SU-DHL-6 (cell line): ENCODE data around the gene IPCEF1.

ENCODE experiments used
- H2AFZ ChIP-seq: fragments of 200-600 bp; sonication (generic); 2 replicates; pipeline ENCODE4 v1.6.1; 2014; ENCODE audit warnings: low read depth, mild to moderate bottlenecking, moderate library complexity, mixed read lengths, antibody characterized with exemption, low read length; ENCODE audit not compliant: severe bottlenecking
- H3F3A ChIP-seq: fragments of 200-600 bp; shearing (Covaris generic); 2 replicates; pipeline ENCODE4 v1.6.0; 2016; ENCODE audit warnings: antibody characterized with exemption, mild to moderate bottlenecking; ENCODE audit not compliant: insufficient read depth
- H3K27ac ChIP-seq: fragments of 200-600 bp; sonication (generic); 2 replicates; pipeline ENCODE4 v1.5.1; 2016; ENCODE audit warnings: low read depth, mild to moderate bottlenecking, low read length, moderate library complexity, mixed read lengths
- H3K27me3 ChIP-seq: fragments of 200-600 bp; sonication (generic), shearing (Covaris generic); 2 replicates; pipeline ENCODE4 v1.6.0; 2014; ENCODE audit warnings: mild to moderate bottlenecking, low read length
- H3K36me3 ChIP-seq: fragments of 200-600 bp; sonication (generic); 2 replicates; pipeline ENCODE4 v1.6.1; 2014; ENCODE audit warnings: mild to moderate bottlenecking, low read length, mixed read lengths
- H3K4me2 ChIP-seq: fragments of 300-600, 200-600 bp; shearing (Covaris generic), sonication (generic); 2 replicates; pipeline ENCODE4 v1.6.0; 2014; ENCODE audit warnings: low read length, low read depth, mild to moderate bottlenecking; ENCODE audit not compliant: poor library complexity, severe bottlenecking
- H3K4me3 ChIP-seq: fragments of 200-600 bp; sonication (generic); 2 replicates; pipeline ENCODE4 v1.5.1; 2014; ENCODE audit warnings: antibody characterized with exemption, low read length, mild to moderate bottlenecking, mixed read lengths; ENCODE audit not compliant: insufficient read depth, poor library complexity, severe bottlenecking
- H3K79me2 ChIP-seq: fragments of 200-600 bp; sonication (generic); 2 replicates; pipeline ENCODE4 v1.6.1; 2014; ENCODE audit warnings: mild to moderate bottlenecking, low read length, moderate library complexity; ENCODE audit not compliant: insufficient read depth
- H3K9ac ChIP-seq: fragments of 200-600 bp; sonication (generic); 2 replicates; pipeline ENCODE4 v1.7.0; 2014; ENCODE audit warnings: mild to moderate bottlenecking, low read length
- H3K9me2 ChIP-seq: fragments of 200-600 bp; sonication (generic); replicated peaks from 2 replicates; pipeline ENCODE4 v1.6.1; 2014; ENCODE audit warnings: low read length; ENCODE audit not compliant: insufficient read depth
- H3K9me3 ChIP-seq: fragments of 200-600 bp; sonication (generic); 2 replicates; pipeline ENCODE4 v1.6.1; 2014; ENCODE audit warnings: low read length, mixed read lengths; ENCODE audit not compliant: insufficient read depth
- H4K20me1 ChIP-seq: fragments of 200-600 bp; sonication (generic); 2 replicates; pipeline ENCODE4 v1.6.1; 2014; ENCODE audit warnings: low read depth, mild to moderate bottlenecking, antibody characterized with exemption, low read length, moderate library complexity, mixed read lengths
- EZH2phosphoT487 ChIP-seq: fragments of 200-600 bp; sonication (generic), shearing (Covaris generic); conservative IDR thresholded peaks from 2 replicates; pipeline ENCODE4 v1.6.1; 2018; ENCODE audit warnings: mild to moderate bottlenecking, antibody characterized with exemption, low read length, moderate library complexity, mixed read lengths
- TF ChIP-seq, protein P1 (sequence below): fragments of 200-600 bp; sonication (generic); IDR thresholded peaks from one replicate; pipeline ENCODE4 v1.5.1; 2017; ENCODE audit warnings: antibody characterized with exemption, mild to moderate bottlenecking, low read length, moderate library complexity; ENCODE audit not compliant: insufficient read depth, poor library complexity, severe bottlenecking

IPCEF1 gene, protein sequence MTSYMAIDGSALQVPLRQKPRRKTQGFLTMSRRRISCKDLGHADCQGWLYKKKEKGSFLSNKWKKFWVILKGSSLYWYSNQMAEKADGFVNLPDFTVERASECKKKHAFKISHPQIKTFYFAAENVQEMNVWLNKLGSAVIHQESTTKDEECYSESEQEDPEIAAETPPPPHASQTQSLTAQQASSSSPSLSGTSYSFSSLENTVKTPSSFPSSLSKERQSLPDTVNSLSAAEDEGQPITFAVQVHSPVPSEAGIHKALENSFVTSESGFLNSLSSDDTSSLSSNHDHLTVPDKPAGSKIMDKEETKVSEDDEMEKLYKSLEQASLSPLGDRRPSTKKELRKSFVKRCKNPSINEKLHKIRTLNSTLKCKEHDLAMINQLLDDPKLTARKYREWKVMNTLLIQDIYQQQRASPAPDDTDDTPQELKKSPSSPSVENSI

DNA sequence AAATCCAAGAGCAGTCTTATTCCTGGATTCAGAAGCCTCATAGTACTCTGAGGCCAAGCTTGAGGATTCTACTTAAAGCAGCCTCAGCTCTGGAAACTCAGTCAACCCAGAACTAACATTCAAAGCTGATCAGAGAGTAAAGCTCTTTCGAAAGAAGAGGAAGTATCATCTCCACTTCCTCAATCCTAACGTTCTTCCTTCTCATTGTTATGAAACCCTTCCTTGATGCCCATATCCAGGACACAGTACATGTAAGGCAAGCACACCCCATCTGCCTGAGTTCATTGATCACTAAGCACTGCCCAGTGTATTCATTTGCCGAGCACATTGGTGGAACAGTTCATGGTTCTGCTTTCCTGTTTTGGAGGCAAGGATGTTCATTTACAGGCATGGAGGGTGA is at the start of gene IPCEF1:
IPCEF1 (minus strand) TSS at position 114 of the 400 bp plus-strand sequence. CDS start 90,856 bp downstream, outside the sequence.
- H3F3A ChIP-seq = no peaks in the 10 kb centered on the region
- TF ChIP-seq, protein P1, sequence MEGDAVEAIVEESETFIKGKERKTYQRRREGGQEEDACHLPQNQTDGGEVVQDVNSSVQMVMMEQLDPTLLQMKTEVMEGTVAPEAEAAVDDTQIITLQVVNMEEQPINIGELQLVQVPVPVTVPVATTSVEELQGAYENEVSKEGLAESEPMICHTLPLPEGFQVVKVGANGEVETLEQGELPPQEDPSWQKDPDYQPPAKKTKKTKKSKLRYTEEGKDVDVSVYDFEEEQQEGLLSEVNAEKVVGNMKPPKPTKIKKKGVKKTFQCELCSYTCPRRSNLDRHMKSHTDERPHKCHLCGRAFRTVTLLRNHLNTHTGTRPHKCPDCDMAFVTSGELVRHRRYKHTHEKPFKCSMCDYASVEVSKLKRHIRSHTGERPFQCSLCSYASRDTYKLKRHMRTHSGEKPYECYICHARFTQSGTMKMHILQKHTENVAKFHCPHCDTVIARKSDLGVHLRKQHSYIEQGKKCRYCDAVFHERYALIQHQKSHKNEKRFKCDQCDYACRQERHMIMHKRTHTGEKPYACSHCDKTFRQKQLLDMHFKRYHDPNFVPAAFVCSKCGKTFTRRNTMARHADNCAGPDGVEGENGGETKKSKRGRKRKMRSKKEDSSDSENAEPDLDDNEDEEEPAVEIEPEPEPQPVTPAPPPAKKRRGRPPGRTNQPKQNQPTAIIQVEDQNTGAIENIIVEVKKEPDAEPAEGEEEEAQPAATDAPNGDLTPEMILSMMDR = no peak
- TF ChIP-seq EZH2phosphoT487 = no peak
- H3K9me2 ChIP-seq = no peaks in the 10 kb centered on the region
- H3K27me3 ChIP-seq = 0 out of 2 replicates have a peak, but pooled peaks cover 4% of the 10 kb centered on the region
- H3K4me3 ChIP-seq = no peak within 1 kb of the TSS
- H3K36me3 ChIP-seq = no peaks in the 10 kb centered on the region
- no peaks in the 10 kb centered on the region for H3K79me2 ChIP-seq
- no peak within 1 kb of the TSS for H3K27ac ChIP-seq
- no peaks in the 10 kb centered on the region for H3K9me3 ChIP-seq
- H3K9ac ChIP-seq = no peak within 1 kb of the TSS
- no peaks in the 10 kb centered on the region for H4K20me1 ChIP-seq
- H3K4me2 ChIP-seq = no peak within 1 kb of the TSS
- no peak within 1 kb of the TSS for H2AFZ ChIP-seq

DNA sequence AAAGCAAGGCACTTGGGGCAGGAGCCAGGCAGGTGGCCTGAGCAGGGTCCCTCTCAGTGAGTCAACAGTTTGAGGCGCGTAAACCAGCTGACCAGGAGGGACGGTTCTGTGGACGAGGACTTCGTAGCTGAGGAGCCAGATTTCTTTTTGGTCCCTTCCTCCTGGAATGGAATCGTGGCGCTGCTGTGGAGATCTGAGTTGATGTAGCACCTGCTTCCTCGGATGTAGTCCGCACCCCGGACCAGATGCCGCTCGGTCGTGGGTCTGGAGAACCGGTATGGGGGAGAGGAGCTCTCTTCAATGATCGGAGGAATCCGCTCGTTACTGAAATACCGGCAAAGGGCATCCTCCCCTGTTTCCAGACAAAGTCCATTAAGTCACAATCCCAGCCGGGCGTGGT is 49.7 kb upstream of the IPCEF1 start:
- no peak overlapping the region for H3K27ac ChIP-seq
- H3K9me3 ChIP-seq = no peaks in the 10 kb centered on the region
- no peaks in the 10 kb centered on the region for H3K9me2 ChIP-seq
- H3K9ac ChIP-seq = no peak overlapping the region
- no peaks in the 10 kb centered on the region for H3K27me3 ChIP-seq
- no peak overlapping the region for H2AFZ ChIP-seq
- no peak overlapping the region for H3K4me3 ChIP-seq
- no peak for TF ChIP-seq EZH2phosphoT487
- TF ChIP-seq, protein P1 = no peak
- H3K4me2 ChIP-seq = no peak overlapping the region
- no peaks in the 10 kb centered on the region for H4K20me1 ChIP-seq
- no peaks in the 10 kb centered on the region for H3F3A ChIP-seq
- H3K79me2 ChIP-seq = no peaks in the 10 kb centered on the region
- no peaks in the 10 kb centered on the region for H3K36me3 ChIP-seq

DNA sequence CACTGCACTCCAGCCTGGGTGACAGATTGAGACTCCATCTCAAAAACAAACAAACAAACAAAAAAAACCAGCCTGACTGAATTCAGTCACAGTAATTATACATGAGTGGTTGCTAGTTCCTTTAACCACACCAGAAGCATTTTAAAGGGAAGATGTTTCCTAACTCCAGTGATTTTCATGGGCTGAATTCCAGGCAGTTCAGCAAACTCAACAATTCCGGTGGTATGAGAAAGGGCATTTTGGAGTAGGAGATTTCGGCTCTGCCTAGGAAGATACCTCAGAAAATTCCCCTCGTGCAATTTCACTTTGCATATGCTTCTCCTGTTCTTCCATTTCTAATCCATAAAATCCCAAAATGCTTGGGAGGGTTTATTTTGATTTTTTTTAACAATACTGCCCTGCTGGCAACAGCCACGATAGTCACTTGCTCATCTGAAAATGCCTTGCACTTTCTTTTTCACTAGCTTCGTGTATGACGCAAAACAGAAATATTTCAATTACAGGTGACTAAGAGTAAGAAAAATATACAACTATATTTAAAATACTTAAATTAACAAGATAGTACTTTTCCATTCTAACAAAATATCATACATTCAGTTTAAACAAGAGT is 48.3 kb upstream of the IPCEF1 start:
- H3K4me2 ChIP-seq = no peak overlapping the region
- H2AFZ ChIP-seq = no peak overlapping the region
- H3K9ac ChIP-seq = no peak overlapping the region

More for the DNA sequence above, 48.3 kb upstream of the IPCEF1 start:
- Histone ChIP-seq H3K4me3 (no peak overlapping the region), H3K27ac (no peak overlapping the region), H3K36me3 (no peaks in the 10 kb centered on the region), H3K9me3 (no peaks in the 10 kb centered on the region), H3F3A (no peaks in the 10 kb centered on the region), H3K79me2 (no peaks in the 10 kb centered on the region), H3K9me2 (no peaks in the 10 kb centered on the region), H4K20me1 (no peaks in the 10 kb centered on the region), H3K27me3 (no peaks in the 10 kb centered on the region)
- TF ChIP-seq, protein P1 = no peak
- no peak for TF ChIP-seq EZH2phosphoT487
